LNCaP clone FGC (cell line): ENCODE data around the gene OR52W1.

ENCODE experiments used
- DNase-seq: peaks from one replicate; pipeline ENCODE4 v3.0.0-alpha.2; 2011; ENCODE audit warnings: low read depth
- H3K4me3 ChIP-seq: 2 replicates; pipeline ENCODE4 v1.5.1; 2011; ENCODE audit warnings: mild to moderate bottlenecking, low read depth, low read length, control low read depth
- TF ChIP-seq, protein P1 (sequence below): IDR thresholded peaks from 2 replicates; pipeline ENCODE4 v1.5.1; 2012; ENCODE audit warnings: mild to moderate bottlenecking; ENCODE audit not compliant: control insufficient read depth, insufficient read depth; ENCODE audit errors: extremely low read depth

The OR52W1 gene

DNA sequence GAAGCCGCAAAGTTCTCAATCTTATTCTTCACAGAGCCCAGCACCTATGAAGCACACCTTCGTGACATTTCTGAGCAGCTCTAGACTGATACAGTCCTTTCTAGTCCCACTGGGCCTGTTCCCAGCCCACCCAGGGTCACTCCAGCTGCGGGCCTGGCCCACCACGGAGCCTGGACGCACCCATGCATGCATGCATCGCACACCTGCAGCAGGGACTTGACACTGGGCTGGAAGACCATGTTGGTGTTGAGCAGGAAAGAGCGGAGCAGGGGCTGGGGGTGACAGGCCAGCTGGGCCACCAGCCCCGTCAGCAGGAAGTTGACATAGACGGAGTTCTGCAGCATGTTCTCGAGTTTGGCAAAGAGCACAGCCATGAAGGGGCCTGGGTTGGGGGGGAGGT lies 15.5 kb downstream of the OR52W1 start:
- DNase-seq: no peak
- no peak overlapping the region for H3K4me3 ChIP-seq
- TF ChIP-seq, protein P1, sequence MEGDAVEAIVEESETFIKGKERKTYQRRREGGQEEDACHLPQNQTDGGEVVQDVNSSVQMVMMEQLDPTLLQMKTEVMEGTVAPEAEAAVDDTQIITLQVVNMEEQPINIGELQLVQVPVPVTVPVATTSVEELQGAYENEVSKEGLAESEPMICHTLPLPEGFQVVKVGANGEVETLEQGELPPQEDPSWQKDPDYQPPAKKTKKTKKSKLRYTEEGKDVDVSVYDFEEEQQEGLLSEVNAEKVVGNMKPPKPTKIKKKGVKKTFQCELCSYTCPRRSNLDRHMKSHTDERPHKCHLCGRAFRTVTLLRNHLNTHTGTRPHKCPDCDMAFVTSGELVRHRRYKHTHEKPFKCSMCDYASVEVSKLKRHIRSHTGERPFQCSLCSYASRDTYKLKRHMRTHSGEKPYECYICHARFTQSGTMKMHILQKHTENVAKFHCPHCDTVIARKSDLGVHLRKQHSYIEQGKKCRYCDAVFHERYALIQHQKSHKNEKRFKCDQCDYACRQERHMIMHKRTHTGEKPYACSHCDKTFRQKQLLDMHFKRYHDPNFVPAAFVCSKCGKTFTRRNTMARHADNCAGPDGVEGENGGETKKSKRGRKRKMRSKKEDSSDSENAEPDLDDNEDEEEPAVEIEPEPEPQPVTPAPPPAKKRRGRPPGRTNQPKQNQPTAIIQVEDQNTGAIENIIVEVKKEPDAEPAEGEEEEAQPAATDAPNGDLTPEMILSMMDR: no peak

- no peak overlapping the region for H3K4me3 ChIP-seq
- no peak for DNase-seq
- TF ChIP-seq, protein P1: no peak
Observed at GRCh38 chr11:6216501-6216900, 17.5 kb downstream of the OR52W1 start.

DNA sequence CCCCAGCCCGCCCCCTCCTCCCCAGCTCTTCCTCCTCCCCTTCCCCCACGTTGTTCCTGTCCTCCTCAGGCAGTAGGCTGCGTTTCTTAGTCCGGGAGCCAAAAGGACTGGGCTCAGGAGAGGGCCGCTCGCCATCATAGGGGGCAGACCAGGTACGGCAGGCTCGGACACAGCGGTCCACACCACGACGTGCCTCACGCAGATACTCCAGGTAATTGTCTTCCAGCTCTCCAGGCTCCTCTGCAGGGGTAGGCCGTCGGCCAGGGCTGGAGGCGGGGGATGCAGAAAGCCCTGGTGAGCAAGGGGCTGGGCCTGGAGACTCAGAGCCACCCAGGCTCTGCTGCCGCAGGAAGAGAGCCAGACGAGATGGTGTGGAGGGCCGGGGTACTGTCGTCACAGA lies 18.7 kb downstream of the OR52W1 start:
- TF ChIP-seq, protein P1: no peak

DNA sequence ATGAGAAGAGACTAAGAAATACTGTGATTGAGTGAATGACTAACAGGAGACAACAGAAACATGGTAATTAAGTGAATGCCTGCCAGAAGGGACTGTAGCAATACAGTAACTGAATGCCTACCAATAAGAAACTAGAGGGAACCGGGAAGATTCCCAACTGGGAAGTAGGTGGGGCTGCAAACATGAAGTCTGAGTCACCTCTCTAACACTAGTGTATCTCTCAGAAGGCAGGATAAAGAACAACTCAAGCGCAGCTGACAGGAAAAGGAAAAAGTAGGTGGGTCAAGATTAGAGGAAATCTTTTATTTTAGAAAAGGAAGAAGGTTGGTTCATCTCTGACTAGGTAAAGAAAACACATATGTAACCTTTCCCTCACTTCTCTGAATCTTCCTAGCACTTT lies 20.3 kb downstream of the OR52W1 start:
- TF ChIP-seq, protein P1: no peak
- no peak overlapping the region for H3K4me3 ChIP-seq
- no peak for DNase-seq

More for the DNA sequence above, 18.7 kb downstream of the OR52W1 start:
- no peak overlapping the region for H3K4me3 ChIP-seq
- DNase-seq: no peak

DNA sequence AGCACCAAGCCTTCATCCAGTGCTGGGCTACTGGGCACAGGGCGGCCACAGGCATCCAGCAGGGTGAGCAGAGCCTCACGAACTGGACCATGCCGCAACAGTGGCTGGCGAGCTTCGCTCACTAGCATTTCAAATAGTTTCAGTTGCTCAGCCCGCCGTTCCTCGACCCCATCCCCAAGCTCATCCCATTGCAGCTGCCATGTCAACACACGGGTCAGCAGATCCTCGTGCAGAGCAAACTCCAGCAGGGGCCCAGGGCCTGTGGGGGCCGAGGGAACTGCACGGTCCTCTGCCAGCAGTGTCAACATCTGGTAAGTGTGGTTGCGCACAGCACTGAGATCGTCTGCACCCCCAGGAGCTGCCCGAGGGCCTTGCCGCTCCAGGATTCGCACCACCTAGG lies 24.8 kb downstream of the OR52W1 start:
- no peak overlapping the region for H3K4me3 ChIP-seq
- TF ChIP-seq, protein P1: no peak
- DNase-seq: no peak

DNA sequence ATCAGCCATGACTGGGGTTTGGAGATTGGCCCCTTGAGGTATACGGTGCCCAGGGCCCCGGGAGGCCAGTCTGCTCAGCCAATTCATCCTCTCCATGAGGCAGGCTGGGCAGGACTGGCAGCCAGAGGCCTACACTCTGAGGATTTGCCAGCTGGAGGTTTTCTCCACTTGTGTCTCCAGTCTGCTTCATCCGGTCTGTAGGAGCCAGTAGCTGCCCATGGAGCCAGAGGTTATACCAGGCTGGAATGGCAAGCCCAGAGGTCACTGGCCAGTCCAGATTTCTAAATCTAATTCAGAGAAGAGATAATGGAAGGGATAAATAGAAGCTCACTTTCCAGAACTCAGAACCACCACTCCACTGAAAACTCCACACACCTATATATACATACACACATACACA lies 25.4 kb downstream of the OR52W1 start:
- TF ChIP-seq, protein P1: no peak
- no peak for DNase-seq
- no peak overlapping the region for H3K4me3 ChIP-seq

- TF ChIP-seq, protein P1: no peak
- H3K4me3 ChIP-seq: no peak overlapping the region
- DNase-seq: no peak
Observed at GRCh38 chr11:6225024-6225423, 26.0 kb downstream of the OR52W1 start.
